PC-3 (cell line): ENCODE data around the gene KIF3A. TPM values are rescaled to one million over a fixed set of nuclear protein-coding genes. Genes with fewer than 3 reads are reported as not detected.

Experiments used
- ATAC-seq: fragments of 200-7000 bp; cut with Tn5 transposase; 2 replicates; pipeline ENCODE4 v1.9.1; 2020; ENCODE audit warnings: mild to moderate bottlenecking, moderate library complexity
- BruUV-seq: library from RNA; stranded (reverse); fragments of 400-500 nt; replicated peaks from 2 replicates; lab custom pipeline; 2021; lab: Mats Ljungman, UMichigan
- CTCF ChIA-PET: fragments of 300-600 bp; sonication (Branson Sonifier 250); formaldehyde crosslinking; loops from one replicate; lab custom pipeline; 2022; ENCODE audit warnings: antibody characterized with exemption; lab: Charles Lee
- POLR2A ChIA-PET: fragments of 300-600 bp; sonication (Branson Sonifier 250); formaldehyde crosslinking; loops from one replicate; lab custom pipeline; 2022; ENCODE audit warnings: antibody characterized with exemption; ENCODE audit not compliant: unreplicated experiment; lab: Charles Lee
- DNase-seq: peaks from one replicate; pipeline ENCODE4 v3.0.0-alpha.2; 2015
- H2AFZ ChIP-seq: fragments of 300-600 bp; sonication (generic); 2 replicates; pipeline ENCODE4 v1.6.0; 2016; ENCODE audit warnings: antibody characterized with exemption, low read length
- H3F3A ChIP-seq: fragments of 300-600 bp; sonication (generic); one replicate; pipeline ENCODE4 v1.6.0; 2017; ENCODE audit warnings: antibody characterized with exemption, low read length, control low read depth, mild to moderate bottlenecking; ENCODE audit not compliant: unreplicated experiment
- H3K27ac ChIP-seq: fragments of 300-600 bp; sonication (generic); 2 replicates; pipeline ENCODE4 v1.5.1; 2016; ENCODE audit warnings: mild to moderate bottlenecking, low read length
- H3K27me3 ChIP-seq: fragments of 300-600 bp; sonication (generic); 2 replicates; pipeline ENCODE4 v1.6.1; 2016; ENCODE audit warnings: low read length, mixed read lengths
- H3K36me3 ChIP-seq: fragments of 300-600 bp; sonication (generic); 2 replicates; pipeline ENCODE4 v1.6.1; 2016; ENCODE audit warnings: low read depth, mixed run types, low read length, mixed read lengths
- H3K4me1 ChIP-seq: fragments of 300-600 bp; sonication (generic); 2 replicates; pipeline ENCODE4 v1.5.1; 2016; ENCODE audit warnings: low read length; ENCODE audit not compliant: insufficient read depth
- H3K4me2 ChIP-seq: fragments of 300-600 bp; sonication (generic); 2 replicates; pipeline ENCODE4 v1.6.0; 2016; ENCODE audit warnings: low read length
- H3K4me3 ChIP-seq: fragments of 300-600 bp; sonication (generic); 2 replicates; pipeline ENCODE4 v1.5.1; 2016; ENCODE audit warnings: mild to moderate bottlenecking, low read length, mixed read lengths
- H3K79me2 ChIP-seq: fragments of 300-600 bp; sonication (generic); 2 replicates; pipeline ENCODE4 v1.6.1; 2017; ENCODE audit warnings: low read length, mixed read lengths
- H3K9ac ChIP-seq: fragments of 300-600 bp; sonication (generic); 2 replicates; pipeline ENCODE4 v1.6.0; 2016; ENCODE audit warnings: mild to moderate bottlenecking, low read length
- H3K9me2 ChIP-seq: fragments of 300-600 bp; sonication (generic); replicated peaks from 2 replicates; pipeline ENCODE4 v1.6.1; 2016; ENCODE audit warnings: mixed run types, low read length, mixed read lengths
- H3K9me3 ChIP-seq: fragments of 300-600 bp; sonication (generic); 2 replicates; pipeline ENCODE4 v1.6.1; 2016; ENCODE audit warnings: low read length, mixed read lengths
- H4K20me1 ChIP-seq: fragments of 300-600 bp; sonication (generic); 2 replicates; pipeline ENCODE4 v1.6.1; 2016; ENCODE audit warnings: low read length, mixed read lengths
- CTCF ChIP-seq: fragments of 300-600 bp; sonication (generic); conservative IDR thresholded peaks from 2 replicates; pipeline ENCODE4 v1.5.1; 2017; ENCODE audit warnings: antibody characterized with exemption, low read depth, mild to moderate bottlenecking, low read length
- EZH2 ChIP-seq: fragments of 300-600 bp; sonication (generic); IDR thresholded peaks from one replicate; pipeline ENCODE4 v1.6.1; 2017; ENCODE audit warnings: antibody characterized with exemption, mild to moderate bottlenecking, low read length; ENCODE audit not compliant: unreplicated experiment
- EZH2phosphoT487 ChIP-seq: fragments of 300-600 bp; sonication (generic); IDR thresholded peaks from 2 replicates; pipeline ENCODE4 v1.6.1; 2018; ENCODE audit warnings: mild to moderate bottlenecking, antibody characterized with exemption, low read length, borderline replicate concordance
- intact Hi-C: fragments of 100-400 bp; cut with micrococcal nuclease; formaldehyde crosslinking; loops from 2 replicates; pipeline ENCODE4 v1.9.0; 2023
- total RNA-seq: library from RNA; depleted of rRNA; stranded (reverse); fragments of >200 nt; gene quantifications from 2 replicates; pipeline ENCODE4 v1.2.3, GENCODE V29; 2014

The KIF3A gene
- total RNA-seq, 1 experiment from 2014 or later = 5.7 TPM

GRCh38 chr5:132767150-132767549, 29.8 kb upstream of the KIF3A start:
- Histone ChIP-seq H3K36me3 (no peaks in the 10 kb centered on the region), H3K27me3 (no peaks in the 10 kb centered on the region), H4K20me1 (no peaks in the 10 kb centered on the region), H2AFZ (no peak overlapping the region), H3K9ac (no peak overlapping the region), H3K4me2 (no peak overlapping the region), H3K9me3 (no peaks in the 10 kb centered on the region), H3K4me1 (no peaks in the 10 kb centered on the region), H3K79me2 (peaks cover 23% of the 10 kb centered on the region), H3K4me3 (no peak overlapping the region), H3K27ac (no peak overlapping the region), H3F3A (no peaks in the 10 kb centered on the region), H3K9me2 (no peaks in the 10 kb centered on the region)
- no TSS peak for BruUV-seq
- intact Hi-C loops = no loop called here
- POLR2A ChIA-PET = no interaction called here
- TF ChIP-seq CTCF = no peak
- TF ChIP-seq EZH2phosphoT487 = no peak
- TF ChIP-seq EZH2 = no peak
- DNase-seq (no peak), ATAC-seq (no peak)
- CTCF ChIA-PET = interaction anchor here (0.6 to 0.7 kb wide), 2 partner anchors 15 to 529 kb away, joined by 3 to 5 read pairs; no protein-coding TSS in a partner anchor

DNA sequence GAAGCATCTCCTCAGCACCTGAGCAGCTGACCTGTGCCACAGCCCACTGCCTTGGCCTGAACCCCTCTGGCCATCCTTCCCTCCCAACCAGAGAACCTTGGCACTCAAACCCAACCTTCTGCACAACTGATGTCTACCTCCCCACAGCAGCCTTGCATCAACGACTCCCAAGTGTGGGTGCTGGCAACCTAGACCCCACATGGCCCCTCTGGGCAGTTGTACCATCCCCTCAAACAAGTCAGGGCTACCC, 29.4 kb upstream of the KIF3A start:
- no peaks in the 10 kb centered on the region for H3K9me2 ChIP-seq
- BruUV-seq = no TSS peak
- intact Hi-C loops = no loop called here
- H3K9ac ChIP-seq = no peak overlapping the region
- peaks cover 22% of the 10 kb centered on the region for H3K79me2 ChIP-seq
- POLR2A ChIA-PET = no interaction called here
- H3K4me3 ChIP-seq = no peak overlapping the region
- no peaks in the 10 kb centered on the region for H3F3A ChIP-seq
- DNase-seq (no peak), ATAC-seq (no peak)
- no peak overlapping the region for H3K4me2 ChIP-seq
- no peak overlapping the region for H3K27ac ChIP-seq
- no peaks in the 10 kb centered on the region; the same call in 1 of the 2 replicates for H3K36me3 ChIP-seq
- H3K9me3 ChIP-seq = no peaks in the 10 kb centered on the region
- TF ChIP-seq CTCF (no peak), EZH2 (no peak), EZH2phosphoT487 (no peak)
- H2AFZ ChIP-seq = no peak overlapping the region
- no peaks in the 10 kb centered on the region for H3K27me3 ChIP-seq
- no peaks in the 10 kb centered on the region for H3K4me1 ChIP-seq
- H4K20me1 ChIP-seq = no peaks in the 10 kb centered on the region
- CTCF ChIA-PET = interaction anchor here (0.7 kb wide), 1 partner anchor 529 kb away, joined by 3 read pairs; no protein-coding TSS in a partner anchor

- H3K79me2 ChIP-seq = peaks cover 18% of the 10 kb centered on the region
- no peaks in the 10 kb centered on the region for H3K4me1 ChIP-seq
- no peak overlapping the region for H3K9ac ChIP-seq
- H3K9me2 ChIP-seq = no peaks in the 10 kb centered on the region
- H3K27me3 ChIP-seq = no peaks in the 10 kb centered on the region
- H3K4me2 ChIP-seq = no peak overlapping the region
- no peak overlapping the region for H3K27ac ChIP-seq
- POLR2A ChIA-PET = no interaction called here
- BruUV-seq = no TSS peak
- ATAC-seq (no peak), DNase-seq (no peak)
- no peak overlapping the region for H3K4me3 ChIP-seq
- TF ChIP-seq CTCF (no peak), EZH2phosphoT487 (no peak), EZH2 (no peak)
- intact Hi-C loops = no loop called here
- no peak overlapping the region for H2AFZ ChIP-seq
- H3F3A ChIP-seq = no peaks in the 10 kb centered on the region
- no peaks in the 10 kb centered on the region; the same call in 1 of the 2 replicates for H3K36me3 ChIP-seq
- no peaks in the 10 kb centered on the region for H4K20me1 ChIP-seq
- CTCF ChIA-PET = no interaction called here
- H3K9me3 ChIP-seq = no peaks in the 10 kb centered on the region
These were observed 28.9 kb upstream of the KIF3A start for GRCh38 chr5:132766020-132766805.
